Measurements from ENCODE around the gene CHST15.

CHST15 gene

GRCh38 chr10:124078028-124078427 lies 15.4 kb downstream of the CHST15 start:
- DNase-seq: no peak

- no peak for DNase-seq
Measured at GRCh38 chr10:124077208-124077993, 16.0 kb downstream of the CHST15 start.

DNA sequence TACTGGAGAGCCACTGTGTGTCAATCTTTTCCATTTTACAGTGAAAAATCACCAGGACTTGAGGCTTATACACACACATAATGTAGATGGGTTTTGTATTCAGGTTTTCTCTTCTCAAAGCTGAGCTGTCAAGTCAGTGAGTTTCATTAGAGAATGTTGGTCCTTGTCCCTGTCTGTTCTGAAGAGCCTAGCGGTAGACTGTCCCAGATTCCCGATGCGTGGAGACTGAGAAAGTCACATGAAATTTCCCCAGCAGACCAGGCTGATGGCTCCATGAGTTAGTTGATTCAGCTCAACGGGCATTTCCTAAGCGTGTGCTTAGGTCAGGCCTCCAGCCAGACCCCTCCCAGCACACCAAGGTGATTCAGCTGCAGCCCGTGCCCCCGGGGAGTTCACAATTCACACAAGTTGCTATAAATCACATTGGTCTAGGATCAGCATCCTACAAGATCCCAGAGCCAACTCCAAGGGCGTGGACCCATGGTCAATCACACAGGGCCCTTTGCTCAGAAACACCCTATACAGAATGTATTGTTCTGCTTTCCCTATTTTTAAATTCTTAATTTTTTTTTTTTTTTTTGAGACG lies 17.2 kb downstream of the CHST15 start:
- no peak for DNase-seq

DNA sequence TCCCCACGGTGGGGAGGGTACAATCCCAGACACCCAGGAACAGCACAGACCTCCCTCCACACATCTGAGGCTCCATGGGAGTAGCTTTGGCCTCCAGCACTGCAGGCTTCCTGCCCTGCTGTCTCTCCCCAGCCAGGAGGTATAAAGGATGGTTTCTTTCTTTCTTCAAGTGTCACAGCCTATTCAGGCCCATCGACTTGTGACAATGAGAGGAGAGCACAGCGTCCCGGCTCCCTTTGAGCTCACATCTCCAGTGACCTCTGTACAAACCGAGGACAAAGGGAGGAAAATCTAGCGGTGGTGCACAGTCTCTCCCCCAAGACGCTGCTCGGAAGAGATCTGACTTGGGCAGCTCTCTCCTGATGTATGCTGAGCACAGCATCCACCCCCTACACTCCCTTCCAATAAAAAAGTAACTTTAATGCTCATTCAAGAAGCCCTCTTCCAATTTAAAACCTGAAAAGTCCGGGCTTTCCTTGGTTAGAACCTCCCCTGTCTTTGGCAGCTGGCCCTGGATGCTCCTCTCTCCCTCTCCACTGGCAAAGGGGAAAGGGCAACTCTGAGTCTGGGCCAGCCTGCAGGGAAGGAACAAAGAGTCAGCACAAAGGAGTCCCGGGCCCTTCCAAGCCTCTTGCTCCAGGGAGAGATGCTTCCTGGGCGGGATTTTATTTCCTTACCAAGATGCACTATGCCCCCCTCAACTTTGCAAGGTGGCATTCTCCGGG lies 18.0 kb downstream of the CHST15 start:
- no peak for DNase-seq

GRCh38 chr10:124074501-124075109 lies 18.8 kb downstream of the CHST15 start:
- DNase-seq: no peak

GRCh38 chr10:124073978-124074377 lies 19.4 kb downstream of the CHST15 start:
- no peak for DNase-seq

DNA sequence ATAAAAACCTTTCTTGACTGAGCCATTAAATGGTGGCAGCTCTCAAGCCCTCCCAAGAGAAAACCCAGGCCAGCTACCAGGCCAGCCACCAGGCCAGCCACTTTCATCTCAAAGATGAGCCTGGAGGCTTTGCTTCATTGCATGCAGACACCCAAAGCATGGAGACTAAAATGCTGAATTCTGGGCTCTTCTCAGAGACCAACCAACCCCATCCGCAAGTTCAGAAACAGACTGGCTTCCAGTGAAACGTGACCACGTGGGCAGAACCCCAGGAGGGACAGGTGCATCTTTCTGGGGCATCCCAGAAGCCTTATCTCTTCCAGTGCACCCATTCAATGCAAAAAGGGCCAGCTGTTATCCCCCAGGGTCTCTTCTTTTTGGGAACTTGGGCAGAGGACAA lies 20.9 kb downstream of the CHST15 start:
- no peak for DNase-seq

GRCh38 chr10:124072106-124072505 lies 21.3 kb downstream of the CHST15 start:
- DNase-seq: no peak

DNA sequence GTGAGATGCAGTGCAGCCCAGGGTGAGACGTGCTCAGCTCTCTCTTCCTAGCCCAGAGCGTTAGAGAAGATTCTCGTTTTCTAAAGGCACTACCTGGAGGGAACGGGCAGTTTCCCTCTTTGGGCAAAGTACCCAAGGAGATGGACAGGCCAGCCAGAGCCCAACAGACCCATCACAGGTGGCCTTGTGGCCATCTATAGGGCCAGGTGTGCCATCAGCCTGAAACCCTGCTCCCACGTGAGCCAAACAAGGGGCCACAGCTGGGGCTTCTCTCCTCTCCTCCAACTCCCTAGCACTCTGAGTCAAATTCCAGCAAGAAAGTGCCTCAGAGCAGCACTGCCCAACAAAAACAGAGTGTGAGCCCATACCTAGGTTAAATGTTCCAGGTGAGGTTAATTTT lies 22.3 kb downstream of the CHST15 start:
- no peak for DNase-seq

DNA sequence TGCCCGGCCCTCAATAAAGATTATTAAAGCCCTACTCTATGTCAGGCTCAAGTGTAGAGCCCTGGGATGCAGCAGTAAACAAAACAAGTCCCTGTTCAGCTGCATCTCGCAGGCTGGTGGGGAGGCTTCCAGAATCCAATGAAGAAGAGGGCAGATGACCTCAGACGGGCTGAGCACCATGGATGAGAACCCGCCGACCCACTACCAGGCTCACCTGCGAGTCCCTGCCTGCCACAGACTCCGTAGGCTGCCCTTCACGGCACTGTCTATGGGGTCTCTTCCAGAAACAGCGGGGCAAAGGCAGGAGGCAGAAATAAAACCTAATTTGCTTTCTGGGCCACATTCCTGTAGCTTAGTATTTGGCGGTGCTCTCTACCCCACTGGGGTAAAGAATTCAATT lies 22.7 kb downstream of the CHST15 start:
- no peak for DNase-seq

DNA sequence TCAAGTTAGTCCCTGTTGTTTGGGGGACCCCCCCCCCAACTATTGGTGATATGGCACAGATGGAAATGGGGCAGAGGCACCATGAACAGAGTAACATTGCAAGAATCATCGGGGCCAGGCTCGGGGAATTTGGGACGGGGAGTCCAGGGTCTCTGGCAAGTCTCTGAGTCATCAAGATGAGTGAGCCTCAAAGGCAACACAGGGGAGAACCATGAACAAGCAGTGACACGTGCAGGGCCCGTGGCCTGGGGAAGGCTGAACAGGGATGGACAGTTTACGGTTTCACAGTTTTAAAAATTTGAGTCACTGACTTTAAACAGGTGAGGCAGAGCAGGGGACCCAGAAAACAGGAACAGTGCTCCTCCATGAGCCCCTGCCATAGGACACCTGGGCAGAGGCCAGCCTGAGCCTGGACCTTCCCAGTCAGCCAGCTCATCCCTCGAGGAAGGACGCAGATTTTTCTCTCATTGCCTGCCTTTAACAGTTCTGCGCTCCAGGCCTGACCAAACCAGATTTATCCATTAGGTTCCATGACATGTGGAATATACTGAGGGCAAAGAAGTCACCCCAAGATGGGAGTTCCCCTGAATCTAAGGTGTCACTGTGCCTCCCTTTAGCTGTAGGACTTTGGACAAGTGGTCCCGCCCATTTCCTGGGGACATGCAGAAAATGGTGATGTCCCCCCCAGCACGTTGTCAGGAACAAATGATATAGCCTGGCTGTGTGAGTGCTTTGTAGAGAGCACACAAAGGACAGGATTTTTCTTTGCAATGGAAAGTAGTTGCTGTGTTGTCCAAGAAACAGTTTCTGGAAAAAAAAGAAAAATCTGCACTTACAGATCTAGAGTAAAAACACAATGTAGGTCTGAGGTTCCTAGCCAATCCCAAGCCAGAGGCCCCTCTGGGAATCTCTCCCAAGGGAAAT lies 23.8 kb downstream of the CHST15 start:
- no peak for DNase-seq

GRCh38 chr10:124068929-124069328 lies 24.5 kb downstream of the CHST15 start:
- DNase-seq: no peak

DNA sequence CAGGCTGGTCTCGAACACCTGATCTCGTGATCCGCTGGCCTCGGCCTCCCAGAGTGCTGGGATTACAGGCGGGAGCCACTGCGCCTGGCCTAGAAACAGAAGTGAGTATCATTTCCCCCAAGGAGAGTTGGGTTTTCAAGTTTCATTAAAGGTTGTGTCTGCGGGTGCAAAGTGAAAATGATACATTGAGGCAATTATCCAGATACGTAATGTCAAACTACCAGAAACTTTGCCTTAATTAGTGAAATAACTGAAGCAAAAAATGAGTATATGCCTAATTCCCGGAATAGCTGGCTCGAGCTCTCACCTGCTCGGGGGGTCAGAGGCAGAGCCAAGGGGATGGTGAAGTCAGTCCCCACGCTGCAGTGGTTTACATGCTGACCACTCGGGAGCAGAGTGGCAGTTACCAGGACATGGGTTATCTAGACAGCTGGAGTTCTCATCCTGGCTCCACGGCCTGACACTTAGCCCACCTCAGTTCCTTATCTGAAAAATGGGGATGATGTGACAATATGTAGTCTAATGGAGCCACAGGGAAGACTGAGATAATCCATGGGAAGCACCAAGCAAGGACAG lies 25.5 kb downstream of the CHST15 start:
- DNase-seq: no peak

- no peak for DNase-seq
Measured at GRCh38 chr10:124066781-124067714, 26.4 kb downstream of the CHST15 start.

DNA sequence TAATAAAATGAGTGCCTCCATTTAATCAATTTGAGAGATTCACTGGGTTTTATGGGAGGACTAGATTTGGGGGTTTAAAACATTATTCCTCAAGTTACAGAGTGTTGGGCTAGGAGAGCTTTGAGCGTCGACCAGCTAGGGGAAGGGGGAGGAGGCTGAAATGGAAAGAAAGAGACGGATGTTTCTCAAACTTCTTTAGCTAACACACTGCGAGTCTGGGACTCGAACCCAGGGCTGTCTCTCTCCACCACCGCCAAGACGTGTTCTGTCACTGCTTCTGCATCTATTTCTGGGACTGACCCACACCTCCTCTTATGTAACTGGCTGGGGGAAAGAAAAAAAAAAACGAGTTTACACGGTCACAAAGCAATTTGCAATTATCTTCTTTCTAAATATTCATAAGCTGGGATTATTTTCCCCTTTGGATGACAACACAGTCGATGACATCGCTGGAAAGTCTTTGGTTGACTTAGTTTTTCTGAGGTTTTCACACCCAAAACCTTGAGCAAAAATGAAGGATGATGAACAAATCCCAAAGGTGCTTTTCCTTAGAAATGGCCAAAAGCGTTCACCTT lies 27.2 kb downstream of the CHST15 start:
- no peak for DNase-seq

- no peak for DNase-seq
Measured at GRCh38 chr10:124065382-124066125, 27.8 kb downstream of the CHST15 start.

- no peak for DNase-seq
Measured at GRCh38 chr10:124064676-124065075, 28.7 kb downstream of the CHST15 start.

GRCh38 chr10:124063750-124064603 lies 29.4 kb downstream of the CHST15 start:
- no peak for DNase-seq

GRCh38 chr10:124062390-124062789 lies 31.0 kb downstream of the CHST15 start:
- DNase-seq: no peak
